Spleen (tissue), 11 donors: ENCODE results near the gene FBP2. TPM values are rescaled to one million over a fixed set of nuclear protein-coding genes. Genes with fewer than 3 reads are reported as not detected.

Source experiments
- DNase-seq: peaks from one replicate; pipeline ENCODE4 v3.0.0-alpha.2; 2020
- H3K27ac ChIP-seq, 8 donors: fragments of 200-600 bp; sonication (generic) in 7 of 8; 1 replicate in 4 of 8; 2 replicates in 4 of 8; pipeline versions ENCODE4 v1.5.0 to v1.8.0; 2016 to 2021; ENCODE audit warnings: inconsistent platforms in 4 of 8, mild to moderate bottlenecking in 4 of 8, moderate library complexity in 1 of 8
- H3K27me3 ChIP-seq, 7 donors: fragments of 200-600 bp; sonication (generic) in 6 of 7; replicated peaks in 1 of 7; 1 replicate in 4 of 7; 2 replicates in 3 of 7; pipeline versions ENCODE4 v1.5.0 to v1.8.0; 2016 to 2021; ENCODE audit warnings: inconsistent platforms in 3 of 7, mild to moderate bottlenecking in 1 of 7
- H3K36me3 ChIP-seq, 6 donors: fragments of 200-600 bp; sonication (generic) in 5 of 6; 1 replicate in 4 of 6; 2 replicates in 2 of 6; pipeline versions ENCODE4 v1.5.0 to v1.8.0; 2016 to 2021; ENCODE audit warnings: inconsistent platforms in 2 of 6
- H3K4me1 ChIP-seq, 6 donors: fragments of 200-600 bp; sonication (generic) in 5 of 6; 1 replicate in 3 of 6; 2 replicates in 3 of 6; pipeline versions ENCODE4 v1.5.0 to v1.8.0; 2016 to 2021; ENCODE audit warnings: inconsistent platforms in 3 of 6
- H3K4me3 ChIP-seq, 8 donors: fragments of 200-600 bp; sonication (generic) in 7 of 8; 1 replicate in 4 of 8; 2 replicates in 4 of 8; pipeline versions ENCODE4 v1.5.0 to v1.8.0; 2016 to 2021; ENCODE audit warnings: inconsistent platforms in 4 of 8, mild to moderate bottlenecking in 4 of 8, moderate library complexity in 2 of 8
- H3K9me3 ChIP-seq, 8 donors: fragments of 200-600 bp; sonication (generic) in 7 of 8; 1 replicate in 4 of 8; 2 replicates in 4 of 8; pipeline versions ENCODE4 v1.5.0 to v1.8.0; 2016 to 2021; ENCODE audit warnings: inconsistent platforms in 4 of 8
- CTCF ChIP-seq, 11 experiments: fragments of 200-600 bp in 7 of 11; fragments of 450-650 bp in 4 of 11; sonication (generic) in 4 of 11; IDR thresholded peaks in 8 of 11; conservative IDR thresholded peaks in 3 of 11; 1 replicate in 7 of 11; 2 replicates in 4 of 11; pipeline versions ENCODE4 v1.4.0 to v1.8.0; 2016 to 2021; ENCODE audit warnings: antibody characterized with exemption in 11 of 11, inconsistent platforms in 4 of 11, mild to moderate bottlenecking in 1 of 11
- POLR2A ChIP-seq, 3 donors: fragments of 450-650 bp; IDR thresholded peaks; one replicate each; pipeline ENCODE4 v1.5.1; 2017; ENCODE audit warnings: antibody characterized with exemption in 3 of 3, mild to moderate bottlenecking in 1 of 3
- POLR2AphosphoS5 ChIP-seq, 3 donors: sonication (generic); formaldehyde crosslinking; IDR thresholded peaks; one replicate each; pipeline ENCODE4 v1.5.1; 2017; ENCODE audit warnings: antibody characterized with exemption in 3 of 3
- WGBS, 5 donors: extraction: QIAGEN DNeasy Blood & Tissue Kit in 3 of 5; methylation state at CpG; one replicate each; pipeline versions ENCODE4 v1.1.5 to v1.1.7; 2013 to 2018; 5-methylcytosine and 5-hydroxymethylcytosine counted together
- intact Hi-C: fragments of 100-400 bp; cut with DNase I; formaldehyde crosslinking; loops from one replicate; pipeline ENCODE4 v1.15.0; 2023; ENCODE audit warnings: low total_unique reads
- polyA plus RNA-seq, 3 donors: library from polyadenylated mRNA; stranded (reverse); fragments of 200-250 nt; gene quantifications; one replicate each; pipeline ENCODE4 v1.2.1, GENCODE V29; 2013
- total RNA-seq, 7 donors: library from RNA; depleted of rRNA in 3 of 7; stranded (reverse); fragments of >200 nt in 3 of 7; fragmentation: NEBNext Ultra II Directional in 4 of 7; extraction: Animal tissue kit (Norgen Biotek cat#: 25700) in 4 of 7; gene quantifications; one replicate each; pipeline versions ENCODE4 v1.1.0 to v1.2.1, GENCODE V29; 2016 to 2021
- donor health status: healthy with polysubstance abuse.
- donor health status: DM: no; HTN: no; CAD: no; lungs with moderate emphysema.
- donor health status: DM: no; HTN: no; CAD: no.
- donor health status: Bipolar disorder and iron deficiency.
- donor health status: healthy.
- donor health status: DM: no; HTN: no; CAD: no.
- donor health status: DM: yes; HTN: yes; CAD: no.

The FBP2 gene
- total and polyA plus RNA-seq, 10 donors: 0.06 to 0.50 TPM; not detected in 8

GRCh38 chr9:94586316-94586715 is 7.3 kb downstream of the FBP2 start:
- Histone ChIP-seq H3K27ac (no peak overlapping the region), H3K27me3 (peaks cover 0 to 13% (median 0%) of the 10 kb centered on the region in 7 donors), H3K4me3 (peak overlapping the region in 1 of 8 donors; percentile 41), H3K4me1 (peaks cover 0 to 11% (median 0%) of the 10 kb centered on the region in 6 donors), H3K36me3 (no peaks in the 10 kb centered on the region), H3K9me3 (no peaks in the 10 kb centered on the region)
- no peak for DNase-seq
- TF ChIP-seq CTCF (IDR thresholded peaks at IDR 0.05 in 8 of 11, conservative IDR thresholded peaks at IDR 0.05 in 3 of 11) (no peak), POLR2A (IDR thresholded peaks at IDR 0.05) (no peak), POLR2AphosphoS5 (IDR thresholded peaks at IDR 0.05) (no peak)
- intact Hi-C loops: no loop called here
- 60 to 79% (median 74%) methylated on average over 4 of the region's 4 CpGs for WGBS, 5 donors

- TF ChIP-seq CTCF (IDR thresholded peaks at IDR 0.05 in 8 of 11, conservative IDR thresholded peaks at IDR 0.05 in 3 of 11) (no peak), POLR2A (IDR thresholded peaks at IDR 0.05) (no peak), POLR2AphosphoS5 (IDR thresholded peaks at IDR 0.05) (no peak)
- 62 to 78% (median 75%) methylated on average over 6 of the region's 6 CpGs for WGBS, 5 donors
- DNase-seq: no peak
Observed at GRCh38 chr9:94584555-94584954, 9.1 kb downstream of the FBP2 start.

GRCh38 chr9:94581728-94582127 is 11.9 kb downstream of the FBP2 start:
- no peak overlapping the region for H3K4me3 ChIP-seq
- no peaks in the 10 kb centered on the region for H3K27me3 ChIP-seq
- no peak overlapping the region for H3K27ac ChIP-seq
- peaks cover 0 to 7% (median 0%) of the 10 kb centered on the region in 6 donors for H3K4me1 ChIP-seq
- no peak for DNase-seq
- 85 to 94% (median 89%) methylated on average over 5 of the region's 5 CpGs for WGBS, 5 donors
- no peaks in the 10 kb centered on the region for H3K9me3 ChIP-seq
- H3K36me3 ChIP-seq: no peaks in the 10 kb centered on the region
- intact Hi-C loops: no loop called here
- no peak for TF ChIP-seq CTCF (IDR thresholded peaks at IDR 0.05 in 8 of 11, conservative IDR thresholded peaks at IDR 0.05 in 3 of 11)
- TF ChIP-seq POLR2AphosphoS5 (IDR thresholded peaks at IDR 0.05): no peak
- TF ChIP-seq POLR2A (IDR thresholded peaks at IDR 0.05): no peak

More at GRCh38 chr9:94584555-94584954, 9.1 kb downstream of the FBP2 start:
- no peak overlapping the region for H3K4me3 ChIP-seq
- H3K9me3 ChIP-seq: no peaks in the 10 kb centered on the region
- peaks cover 0 to 9% (median 0%) of the 10 kb centered on the region in 7 donors for H3K27me3 ChIP-seq
- H3K27ac ChIP-seq: no peak overlapping the region
- intact Hi-C loops: no loop called here
- peaks cover 0 to 11% (median 0%) of the 10 kb centered on the region in 6 donors for H3K4me1 ChIP-seq
- H3K36me3 ChIP-seq: no peaks in the 10 kb centered on the region

GRCh38 chr9:94577571-94577970 is 16.1 kb downstream of the FBP2 start:
- DNase-seq: no peak
- 61 to 77% (median 71%) methylated on average over 2 of the region's 2 CpGs for WGBS, 5 donors
- H3K36me3 ChIP-seq: no peaks in the 10 kb centered on the region
- no peak overlapping the region for H3K27ac ChIP-seq
- H3K27me3 ChIP-seq: no peaks in the 10 kb centered on the region
- no peak for TF ChIP-seq POLR2AphosphoS5 (IDR thresholded peaks at IDR 0.05)
- TF ChIP-seq POLR2A (IDR thresholded peaks at IDR 0.05): no peak
- TF ChIP-seq CTCF (IDR thresholded peaks at IDR 0.05 in 8 of 11, conservative IDR thresholded peaks at IDR 0.05 in 3 of 11): no peak
- no peak overlapping the region for H3K4me3 ChIP-seq
- H3K9me3 ChIP-seq: no peaks in the 10 kb centered on the region
- H3K4me1 ChIP-seq: no peaks in the 10 kb centered on the region
- intact Hi-C loops: no loop called here
